TTC549 (cell line): ENCODE data around the gene MDM2.
"Not testable (repeated sequence)": the region's sequence is repeated elsewhere in the genome, so short reads cannot be mapped to it uniquely, and the experiment has no call there.

ENCODE experiments used
- FAIRE-seq: peaks from 2 replicates; lab custom pipeline; 2012; peaks lifted over from hg19 to GRCh38; lab: Jason Lieb, UNC

MDM2 gene

GRCh38 chr12:68806488-68807237 lies 1.3 kb upstream of the MDM2 start:
- no peak for FAIRE-seq

GRCh38 chr12:68807274-68807575 lies 752 bp upstream of the MDM2 start:
- FAIRE-seq = not testable (repeated sequence)

GRCh38 chr12:68808388-68809189 lies 612 bp downstream of the MDM2 start:
- FAIRE-seq = no peak

GRCh38 chr12:68809190-68810026 lies 1.4 kb downstream of the MDM2 start:
- no peak for FAIRE-seq

- FAIRE-seq = not testable (repeated sequence)
Measured at GRCh38 chr12:68810027-68810389, 2.0 kb downstream of the MDM2 start.

- FAIRE-seq = not testable (repeated sequence)
Measured at GRCh38 chr12:68811573-68811972, 3.6 kb downstream of the MDM2 start.

GRCh38 chr12:68812553-68813241 lies 4.7 kb downstream of the MDM2 start:
- FAIRE-seq = no peak

- no peak for FAIRE-seq
Measured at GRCh38 chr12:68813242-68813593, 5.2 kb downstream of the MDM2 start.

GRCh38 chr12:68814490-68815231 lies 6.7 kb downstream of the MDM2 start:
- FAIRE-seq = no peak

- FAIRE-seq = no peak
Measured at GRCh38 chr12:68815232-68815927, 7.4 kb downstream of the MDM2 start.

- FAIRE-seq = no peak
Measured at GRCh38 chr12:68815928-68816800, 8.2 kb downstream of the MDM2 start.

GRCh38 chr12:68819481-68819880 lies 11.5 kb downstream of the MDM2 start:
- not testable (repeated sequence) for FAIRE-seq

GRCh38 chr12:68821357-68822188 lies 13.6 kb downstream of the MDM2 start:
- FAIRE-seq = no peak

GRCh38 chr12:68823696-68824095 lies 15.7 kb downstream of the MDM2 start:
- no peak for FAIRE-seq

- FAIRE-seq = no peak
Measured at GRCh38 chr12:68824131-68824530, 16.2 kb downstream of the MDM2 start.

GRCh38 chr12:68824597-68825250 lies 16.7 kb downstream of the MDM2 start:
- FAIRE-seq = no peak

- FAIRE-seq = no peak
Measured at GRCh38 chr12:68825569-68826217, 17.7 kb downstream of the MDM2 start.
